CD14-positive monocyte (primary cell): ENCODE measurements around the gene SELENOM. TPM values are rescaled to one million over a fixed set of nuclear protein-coding genes. Genes with fewer than 3 reads are reported as not detected.

Experiments used
- DNase-seq, 3 donors: peaks; one replicate each; pipeline ENCODE4 v3.0.0-alpha.2; 2011 to 2022
- H2AFZ ChIP-seq: 2 replicates; pipeline ENCODE4 v1.6.0; 2012; ENCODE audit warnings: mild to moderate bottlenecking, low read depth, low read length, inconsistent platforms; ENCODE audit not compliant: insufficient read depth, poor library complexity, severe bottlenecking
- H3K27ac ChIP-seq, 2 donors: 1 replicate in 1 of 2; 2 replicates in 1 of 2; pipeline ENCODE4 v1.5.1; 2012 to 2013; ENCODE audit warnings: low read length in 2 of 2, control low read depth in 1 of 2, inconsistent platforms in 1 of 2, low read depth in 1 of 2, mild to moderate bottlenecking in 1 of 2
- H3K27me3 ChIP-seq, 2 donors: one replicate each; pipeline versions ENCODE4 v1.6.0 to v1.6.1; 2011 to 2013; ENCODE audit warnings: low read length in 2 of 2; ENCODE audit not compliant: control insufficient read depth in 2 of 2, insufficient read depth in 2 of 2
- H3K36me3 ChIP-seq, 2 donors: replicated peaks in 1 of 2; 1 replicate in 1 of 2; 2 replicates in 1 of 2; pipeline versions ENCODE4 v1.5.1 to v1.6.1; 2012 to 2013; ENCODE audit warnings: low read length in 2 of 2, control low read depth in 1 of 2, inconsistent platforms in 1 of 2, mild to moderate bottlenecking in 1 of 2; ENCODE audit not compliant: insufficient read depth in 2 of 2, control insufficient read depth in 1 of 2
- H3K4me1 ChIP-seq, 2 donors: 1 replicate in 1 of 2; 2 replicates in 1 of 2; pipeline versions ENCODE4 v1.5.1 to v1.6.1; 2012 to 2013; ENCODE audit warnings: low read length in 2 of 2, control low read depth in 1 of 2, inconsistent platforms in 1 of 2, mild to moderate bottlenecking in 1 of 2, moderate library complexity in 1 of 2; ENCODE audit not compliant: insufficient read depth in 2 of 2, control insufficient read depth in 1 of 2
- H3K4me2 ChIP-seq: replicated peaks from 2 replicates; pipeline ENCODE3; 2012; ENCODE audit warnings: low read length, moderate library complexity, mild to moderate bottlenecking; ENCODE audit not compliant: poor library complexity, severe bottlenecking; ENCODE audit errors: extremely low read depth
- H3K4me3 ChIP-seq, 3 experiments: fragments of 200-600 bp in 1 of 3; sonication (generic) in 1 of 3; replicated peaks in 1 of 3; 1 replicate in 2 of 3; 2 replicates in 1 of 3; pipeline ENCODE4 v1.5.1; 2011 to 2013; ENCODE audit warnings: low read length in 3 of 3, mild to moderate bottlenecking in 3 of 3, control low read depth in 2 of 3, low read depth in 2 of 3, inconsistent platforms in 1 of 3, moderate library complexity in 1 of 3
- H3K79me2 ChIP-seq: 2 replicates; pipeline ENCODE4 v1.6.0; 2012; ENCODE audit warnings: mild to moderate bottlenecking, control low read depth, inconsistent platforms, low read length, moderate library complexity; ENCODE audit not compliant: insufficient read depth
- H3K9ac ChIP-seq: 2 replicates; pipeline ENCODE4 v1.6.0; 2017; ENCODE audit warnings: low read length, mild to moderate bottlenecking; ENCODE audit not compliant: insufficient read depth, poor library complexity, severe bottlenecking
- H3K9me3 ChIP-seq, 2 donors: replicated peaks in 1 of 2; 1 replicate in 1 of 2; 2 replicates in 1 of 2; pipeline versions ENCODE4 v1.5.1 to v1.6.1; 2012 to 2013; ENCODE audit warnings: low read length in 2 of 2, control low read depth in 1 of 2; ENCODE audit not compliant: control insufficient read depth in 1 of 2, insufficient read depth in 1 of 2
- H4K20me1 ChIP-seq: 2 replicates; pipeline ENCODE4 v1.6.0; 2012; ENCODE audit warnings: mild to moderate bottlenecking, low read length, control low read depth, moderate library complexity; ENCODE audit not compliant: insufficient read depth
- H3K27ac Mint-ChIP-seq, 7 donors: one replicate each; pipeline ENCODE4 v1.8.0; 2020; ENCODE audit warnings: mild to moderate bottlenecking in 7 of 7, mixed read lengths in 7 of 7, moderate library complexity in 6 of 7, inconsistent platforms in 2 of 7
- H3K27me3 Mint-ChIP-seq, 3 donors: one replicate each; pipeline ENCODE4 v1.8.0; 2021 to 2022; ENCODE audit warnings: low read depth in 3 of 3, mild to moderate bottlenecking in 3 of 3, mixed read lengths in 3 of 3, moderate library complexity in 3 of 3, inconsistent platforms in 1 of 3
- H3K36me3 Mint-ChIP-seq, 2 donors: one replicate each; pipeline ENCODE4 v1.8.0; 2020; ENCODE audit warnings: mixed read lengths in 2 of 2, inconsistent platforms in 1 of 2, mild to moderate bottlenecking in 1 of 2
- H3K4me1 Mint-ChIP-seq: one replicate; pipeline ENCODE4 v1.8.0; 2020; ENCODE audit warnings: mild to moderate bottlenecking, mixed read lengths
- H3K4me3 Mint-ChIP-seq, 2 donors: one replicate each; pipeline ENCODE4 v1.8.0; 2020; ENCODE audit warnings: mild to moderate bottlenecking in 2 of 2, mixed read lengths in 2 of 2, moderate library complexity in 1 of 2
- H3K9me3 Mint-ChIP-seq, 7 donors: one replicate each; pipeline ENCODE4 v1.8.0; 2020 to 2022; ENCODE audit warnings: mixed read lengths in 7 of 7, mild to moderate bottlenecking in 6 of 7, moderate library complexity in 6 of 7, inconsistent platforms in 2 of 7
- WGBS: methylation state at CpG from one replicate; pipeline ENCODE4 v1.1.5; 2013; ENCODE audit warnings: missing lambda C conversion rate; ENCODE audit not compliant: insufficient coverage; 5-methylcytosine and 5-hydroxymethylcytosine counted together
- intact Hi-C, 2 donors: fragments of 100-400 bp; cut with micrococcal nuclease; formaldehyde crosslinking; loops; one replicate each; pipeline versions ENCODE4 v1.15.0 to v1.15.1; 2023
- polyA plus RNA-seq, 3 donors: library from polyadenylated mRNA; depleted of rRNA in 1 of 3; unstranded in 2 of 3; stranded (reverse) in 1 of 3; fragments of 300-500 nt in 2 of 3; fragments of >200 nt in 1 of 3; fragmentation: Illumina TruSeq in 2 of 3; gene quantifications; 1 replicate in 2 of 3; 2 replicates in 1 of 3; pipeline ENCODE4 v1.2.3, GENCODE V29; 2012 to 2021
- TF ChIP-seq, protein P1 (sequence below): fragments of 200-600 bp; IDR thresholded peaks from one replicate; pipeline ENCODE4 v1.8.0; 2022; ENCODE audit warnings: antibody characterized with exemption, mild to moderate bottlenecking

The SELENOM gene
- polyA plus RNA-seq, 3 donors: 3.2 to 7.6 (median 3.4) TPM

DNA sequence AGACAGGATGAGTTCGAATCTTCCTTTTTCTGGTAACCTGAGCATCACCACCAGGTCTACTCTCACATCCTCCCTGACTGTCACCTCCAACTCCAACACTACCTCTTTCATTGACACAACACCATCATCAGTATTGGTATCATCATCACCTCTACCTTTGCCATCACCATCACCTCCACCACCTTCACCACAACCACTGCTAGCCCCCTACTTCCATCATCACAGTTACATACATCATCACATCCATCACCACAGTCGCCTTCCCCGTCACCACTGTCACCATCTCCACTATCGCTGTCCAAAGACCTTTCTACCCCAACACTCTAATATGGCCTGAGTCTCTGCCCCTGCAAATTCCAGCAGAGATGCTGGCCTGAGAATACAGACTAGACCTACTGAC lies 14.0 kb upstream of the SELENOM start:
- no peak overlapping the region for H3K9ac ChIP-seq
- H3K27ac ChIP-seq: no peak overlapping the region
- intact Hi-C loops: no loop called here
- no peaks in the 10 kb centered on the region for H3K4me1 Mint-ChIP-seq
- no peak overlapping the region for H3K4me3 Mint-ChIP-seq
- peaks cover 3 to 6% (median 6%) of the 10 kb centered on the region in 3 donors for H3K27me3 Mint-ChIP-seq
- no peaks in the 10 kb centered on the region for H3K9me3 Mint-ChIP-seq
- H3K27ac Mint-ChIP-seq: no peak overlapping the region
- H3K9me3 ChIP-seq: no peaks in the 10 kb centered on the region
- no peaks in the 10 kb centered on the region for H3K36me3 Mint-ChIP-seq
- H3K4me1 ChIP-seq: no peaks in the 10 kb centered on the region
- no peak for DNase-seq
- 97% methylated on average over 3 of the region's 4 CpGs for WGBS
- H3K79me2 ChIP-seq: no peaks in the 10 kb centered on the region
- H3K36me3 ChIP-seq: no peaks in the 10 kb centered on the region
- H3K4me2 ChIP-seq: no peak overlapping the region
- TF ChIP-seq, protein P1, sequence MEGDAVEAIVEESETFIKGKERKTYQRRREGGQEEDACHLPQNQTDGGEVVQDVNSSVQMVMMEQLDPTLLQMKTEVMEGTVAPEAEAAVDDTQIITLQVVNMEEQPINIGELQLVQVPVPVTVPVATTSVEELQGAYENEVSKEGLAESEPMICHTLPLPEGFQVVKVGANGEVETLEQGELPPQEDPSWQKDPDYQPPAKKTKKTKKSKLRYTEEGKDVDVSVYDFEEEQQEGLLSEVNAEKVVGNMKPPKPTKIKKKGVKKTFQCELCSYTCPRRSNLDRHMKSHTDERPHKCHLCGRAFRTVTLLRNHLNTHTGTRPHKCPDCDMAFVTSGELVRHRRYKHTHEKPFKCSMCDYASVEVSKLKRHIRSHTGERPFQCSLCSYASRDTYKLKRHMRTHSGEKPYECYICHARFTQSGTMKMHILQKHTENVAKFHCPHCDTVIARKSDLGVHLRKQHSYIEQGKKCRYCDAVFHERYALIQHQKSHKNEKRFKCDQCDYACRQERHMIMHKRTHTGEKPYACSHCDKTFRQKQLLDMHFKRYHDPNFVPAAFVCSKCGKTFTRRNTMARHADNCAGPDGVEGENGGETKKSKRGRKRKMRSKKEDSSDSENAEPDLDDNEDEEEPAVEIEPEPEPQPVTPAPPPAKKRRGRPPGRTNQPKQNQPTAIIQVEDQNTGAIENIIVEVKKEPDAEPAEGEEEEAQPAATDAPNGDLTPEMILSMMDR: no peak
- no peaks in the 10 kb centered on the region for H4K20me1 ChIP-seq
- H2AFZ ChIP-seq: no peak overlapping the region
- H3K4me3 ChIP-seq: no peak overlapping the region
- H3K27me3 ChIP-seq: no peaks in the 10 kb centered on the region

DNA sequence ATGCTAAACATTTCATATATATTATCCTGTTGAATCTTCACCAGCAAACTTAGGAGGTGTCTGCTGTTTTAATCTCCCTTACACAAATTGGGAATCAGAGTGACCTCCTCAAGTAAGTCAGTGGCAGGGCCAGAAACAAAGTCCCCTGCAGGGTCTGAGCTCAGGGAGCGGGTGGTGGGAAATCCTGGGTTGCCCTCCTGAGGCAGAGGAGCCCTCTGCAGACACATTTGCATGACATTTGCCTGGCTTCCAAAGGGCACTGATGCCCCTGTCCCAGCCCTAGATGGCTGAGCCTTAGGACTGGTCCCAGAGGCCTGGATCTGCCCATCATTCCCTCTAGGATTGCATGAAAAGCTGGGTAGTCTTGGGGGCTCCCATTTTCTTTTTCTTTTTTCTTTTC lies 13.3 kb upstream of the SELENOM start:
- no peaks in the 10 kb centered on the region for H3K4me1 Mint-ChIP-seq
- no peak for DNase-seq

More for the DNA sequence above, 13.3 kb upstream of the SELENOM start:
- H3K9me3 Mint-ChIP-seq: no peaks in the 10 kb centered on the region
- Histone ChIP-seq H2AFZ (no peak overlapping the region), H3K9me3 (no peaks in the 10 kb centered on the region), H3K4me3 (no peak overlapping the region), H3K36me3 (no peaks in the 10 kb centered on the region), H3K27ac (no peak overlapping the region), H3K27me3 (no peaks in the 10 kb centered on the region), H3K9ac (no peak overlapping the region), H3K4me1 (no peaks in the 10 kb centered on the region), H3K79me2 (no peaks in the 10 kb centered on the region), H4K20me1 (no peaks in the 10 kb centered on the region), H3K4me2 (no peak overlapping the region)
- 93% methylated on average over 1 of the region's 1 CpG for WGBS
- TF ChIP-seq, protein P1: no peak
- intact Hi-C loops: no loop called here
- H3K27ac Mint-ChIP-seq: no peak overlapping the region
- H3K4me3 Mint-ChIP-seq: no peak overlapping the region
- no peaks in the 10 kb centered on the region for H3K36me3 Mint-ChIP-seq
- H3K27me3 Mint-ChIP-seq: peaks cover 3 to 6% (median 6%) of the 10 kb centered on the region in 3 donors
